GM23338 (cell line): ENCODE data around the gene GUCY2F. TPM values are rescaled to one million over a fixed set of nuclear protein-coding genes. Genes with fewer than 3 reads are reported as not detected.

Source experiments
- ATAC-seq: fragments of 200-7000 bp; cut with Tn5 transposase; 3 replicates; pipeline ENCODE4 v1.9.1; 2020
- DNase-seq: peaks from one replicate; pipeline ENCODE4 v3.0.0-alpha.2; 2015; ENCODE audit warnings: low spot score
- H2AFZ ChIP-seq: fragments of 200-600 bp; sonication (generic); 2 replicates; pipeline ENCODE4 v1.8.0; 2016; ENCODE audit warnings: antibody characterized with exemption, mild to moderate bottlenecking, moderate library complexity
- H3F3A ChIP-seq: fragments of 200-600 bp; sonication (generic); replicated peaks from 2 replicates; pipeline ENCODE4 v1.8.0; 2017; ENCODE audit warnings: antibody characterized with exemption, mixed run types, low read depth
- H3K27ac ChIP-seq: fragments of 200-600 bp; sonication (generic); 2 replicates; pipeline ENCODE4 v1.6.1; 2016; ENCODE audit warnings: low read depth
- H3K27me3 ChIP-seq: fragments of 200-600 bp; sonication (generic); 2 replicates; pipeline ENCODE4 v1.8.0; 2016; ENCODE audit warnings: mild to moderate bottlenecking, mixed run types, moderate library complexity; ENCODE audit not compliant: insufficient read depth
- H3K36me3 ChIP-seq: fragments of 200-600 bp; sonication (generic); 2 replicates; pipeline ENCODE4 v1.8.0; 2016; ENCODE audit warnings: mild to moderate bottlenecking; ENCODE audit not compliant: insufficient read depth
- H3K4me1 ChIP-seq: fragments of 200-600 bp; sonication (generic); 2 replicates; pipeline ENCODE4 v1.8.0; 2016; ENCODE audit warnings: mild to moderate bottlenecking, moderate library complexity; ENCODE audit not compliant: insufficient read depth
- H3K4me2 ChIP-seq: fragments of 200-600 bp; sonication (generic); 2 replicates; pipeline ENCODE4 v1.7.1; 2017; ENCODE audit warnings: mixed run types
- H3K4me3 ChIP-seq: fragments of 200-600 bp; sonication (generic); 2 replicates; pipeline ENCODE4 v1.6.1; 2016; ENCODE audit warnings: mixed run types
- H3K79me2 ChIP-seq: fragments of 200-600 bp; sonication (generic); replicated peaks from 2 replicates; pipeline ENCODE4 v1.8.0; 2017; ENCODE audit warnings: mild to moderate bottlenecking; ENCODE audit not compliant: insufficient read depth
- H3K9me2 ChIP-seq: fragments of 200-600 bp; sonication (generic); 2 replicates; pipeline ENCODE4 v1.8.0; 2017; ENCODE audit not compliant: insufficient read depth
- H4K20me1 ChIP-seq: fragments of 200-600 bp; sonication (generic); replicated peaks from 2 replicates; pipeline ENCODE4 v1.8.0; 2017; ENCODE audit warnings: mild to moderate bottlenecking; ENCODE audit not compliant: insufficient read depth
- H3K27ac Mint-ChIP-seq: 2 replicates; pipeline ENCODE4 v1.8.0; 2020; ENCODE audit warnings: inconsistent platforms, mild to moderate bottlenecking, moderate library complexity, mixed read lengths
- H3K27me3 Mint-ChIP-seq: 3 replicates; pipeline ENCODE4 v1.8.0; 2022; ENCODE audit warnings: low read depth, mild to moderate bottlenecking, moderate library complexity, mixed read lengths, inconsistent platforms; ENCODE audit not compliant: insufficient read depth, poor library complexity
- H3K36me3 Mint-ChIP-seq: 3 replicates; pipeline ENCODE4 v1.8.0; 2021; ENCODE audit warnings: low read depth, mild to moderate bottlenecking, inconsistent platforms, moderate library complexity, mixed read lengths
- H3K4me1 Mint-ChIP-seq: 3 replicates; pipeline ENCODE4 v1.8.0; 2020; ENCODE audit warnings: mild to moderate bottlenecking, inconsistent platforms, mixed read lengths
- H3K4me3 Mint-ChIP-seq: 3 replicates; pipeline ENCODE4 v1.8.0; 2021; ENCODE audit warnings: moderate library complexity, mild to moderate bottlenecking, inconsistent platforms, mixed read lengths
- H3K9me3 Mint-ChIP-seq: 3 replicates; pipeline ENCODE4 v1.8.0; 2020; ENCODE audit warnings: moderate library complexity, mild to moderate bottlenecking, inconsistent platforms, mixed read lengths
- CREB1 ChIP-seq: fragments of 250-450 bp; sonication (Bioruptor Pico); IDR thresholded peaks from 2 replicates; pipeline ENCODE4 v1.5.0; 2020; ENCODE audit warnings: low read depth, mild to moderate bottlenecking, moderate library complexity
- ETS1 ChIP-seq: IDR thresholded peaks from 2 replicates; pipeline ENCODE4 v1.6.1; 2016; ENCODE audit warnings: antibody characterized with exemption
- EZH2 ChIP-seq: fragments of 200-600 bp; sonication (generic); IDR thresholded peaks from one replicate; pipeline ENCODE4 v1.8.0; 2017; ENCODE audit warnings: antibody characterized with exemption, mild to moderate bottlenecking, low read depth; ENCODE audit not compliant: unreplicated experiment
- EZH2phosphoT487 ChIP-seq: fragments of 200-600 bp; sonication (generic); IDR thresholded peaks from one replicate; pipeline ENCODE4 v1.8.1; 2018; ENCODE audit warnings: antibody characterized with exemption; ENCODE audit not compliant: unreplicated experiment
- JUNB ChIP-seq: IDR thresholded peaks from one replicate; pipeline ENCODE4 v1.6.1; 2016; ENCODE audit warnings: antibody characterized with exemption; ENCODE audit not compliant: unreplicated experiment
- NANOG ChIP-seq: IDR thresholded peaks from 2 replicates; pipeline ENCODE4 v1.6.1; 2016; ENCODE audit warnings: antibody characterized with exemption, borderline replicate concordance
- POLR2AphosphoS5 ChIP-seq: IDR thresholded peaks from 2 replicates; pipeline ENCODE4 v1.6.1; 2016; ENCODE audit warnings: antibody characterized with exemption, low read depth
- STAT1 ChIP-seq: IDR thresholded peaks from one replicate; pipeline ENCODE4 v1.6.1; 2016; ENCODE audit warnings: antibody characterized with exemption; ENCODE audit not compliant: unreplicated experiment
- ZNF114 ChIP-seq: fragments of 250-450 bp; sonication (Bioruptor Pico); IDR thresholded peaks from 2 replicates; pipeline ENCODE4 v1.5.0; 2020; ENCODE audit warnings: mild to moderate bottlenecking, moderate library complexity
- ZNF331 ChIP-seq: fragments of 250-450 bp; sonication (Bioruptor Pico); IDR thresholded peaks from 2 replicates; pipeline ENCODE4 v1.5.0; 2020; ENCODE audit warnings: low read depth, mild to moderate bottlenecking, moderate library complexity
- polyA plus RNA-seq: library from polyadenylated mRNA; unstranded; fragments of >200 nt; fragmentation: Nextera tagmentation; extraction: Ambion mirVana; gene quantifications from 2 replicates; pipeline ENCODE4 v1.2.1, GENCODE V29; 2016
- total RNA-seq: library from RNA; depleted of rRNA; stranded (reverse); fragments of >200 nt; shearing (Covaris generic); gene quantifications from 2 replicates; pipeline ENCODE4 v1.2.3, GENCODE V29; 2014
- TF ChIP-seq, protein P1 (sequence below), 2 experiments: fragments of 200-600 bp in 1 of 2; sonication (generic) in 1 of 2; conservative IDR thresholded peaks; 2 replicates each; pipeline versions ENCODE4 v1.5.1 to v1.6.1; 2016 to 2017; ENCODE audit warnings: antibody characterized with exemption in 2 of 2, low read depth in 2 of 2, mild to moderate bottlenecking in 2 of 2, moderate library complexity in 1 of 2
- TF ChIP-seq, protein P2 (sequence below): IDR thresholded peaks from one replicate; pipeline ENCODE4 v1.6.1; 2018; ENCODE audit warnings: antibody characterized with exemption; ENCODE audit not compliant: unreplicated experiment
- TF ChIP-seq, protein P3 (sequence below): fragments of 250-450 bp; sonication (Bioruptor Pico); IDR thresholded peaks from 2 replicates; pipeline ENCODE4 v1.5.0; 2020; ENCODE audit warnings: mild to moderate bottlenecking, moderate library complexity

GUCY2F gene
- total and polyA plus RNA-seq, 2 experiments from 2014 or later, result 0.06 to 0.10 TPM

DNA sequence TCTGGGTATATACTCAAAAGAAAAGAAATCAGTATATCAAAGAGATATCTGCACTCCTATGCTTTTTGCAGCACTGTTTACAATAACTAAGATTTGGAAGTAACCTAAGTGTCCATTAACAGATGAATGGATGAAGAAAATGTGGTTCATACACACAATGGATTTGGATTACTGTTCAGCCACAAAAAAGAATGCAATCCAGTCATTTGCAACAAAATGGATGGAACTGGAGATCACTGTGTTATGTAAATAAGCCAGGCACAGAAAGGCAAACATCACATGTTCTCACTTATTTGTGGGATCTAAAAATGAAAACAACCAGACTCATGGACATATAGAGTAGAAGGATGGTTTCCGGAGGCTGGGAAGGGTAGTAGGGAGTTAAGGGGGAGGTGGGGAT lies 37.1 kb upstream of the GUCY2F start:
- H2AFZ ChIP-seq, result no peak overlapping the region
- H3K27me3 ChIP-seq, result no peaks in the 10 kb centered on the region
- H4K20me1 ChIP-seq, result no peaks in the 10 kb centered on the region
- no peaks in the 10 kb centered on the region for H3F3A ChIP-seq
- no peak overlapping the region for H3K4me2 ChIP-seq
- H3K4me3 Mint-ChIP-seq, result no peak overlapping the region
- no peaks in the 10 kb centered on the region for H3K79me2 ChIP-seq
- H3K27ac ChIP-seq, result no peak overlapping the region
- peaks cover 5% of the 10 kb centered on the region; the same call in 1 of the 3 replicates for H3K4me1 Mint-ChIP-seq
- TF ChIP-seq NANOG, result no peak
- no peak for TF ChIP-seq ZNF331 (CRISPR knock-in tag)
- TF ChIP-seq, protein P1, sequence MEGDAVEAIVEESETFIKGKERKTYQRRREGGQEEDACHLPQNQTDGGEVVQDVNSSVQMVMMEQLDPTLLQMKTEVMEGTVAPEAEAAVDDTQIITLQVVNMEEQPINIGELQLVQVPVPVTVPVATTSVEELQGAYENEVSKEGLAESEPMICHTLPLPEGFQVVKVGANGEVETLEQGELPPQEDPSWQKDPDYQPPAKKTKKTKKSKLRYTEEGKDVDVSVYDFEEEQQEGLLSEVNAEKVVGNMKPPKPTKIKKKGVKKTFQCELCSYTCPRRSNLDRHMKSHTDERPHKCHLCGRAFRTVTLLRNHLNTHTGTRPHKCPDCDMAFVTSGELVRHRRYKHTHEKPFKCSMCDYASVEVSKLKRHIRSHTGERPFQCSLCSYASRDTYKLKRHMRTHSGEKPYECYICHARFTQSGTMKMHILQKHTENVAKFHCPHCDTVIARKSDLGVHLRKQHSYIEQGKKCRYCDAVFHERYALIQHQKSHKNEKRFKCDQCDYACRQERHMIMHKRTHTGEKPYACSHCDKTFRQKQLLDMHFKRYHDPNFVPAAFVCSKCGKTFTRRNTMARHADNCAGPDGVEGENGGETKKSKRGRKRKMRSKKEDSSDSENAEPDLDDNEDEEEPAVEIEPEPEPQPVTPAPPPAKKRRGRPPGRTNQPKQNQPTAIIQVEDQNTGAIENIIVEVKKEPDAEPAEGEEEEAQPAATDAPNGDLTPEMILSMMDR (conservative IDR thresholded peaks at IDR 0.05; ENCODE audit: low read depth in 2 of 2), result no peak
- no peak for TF ChIP-seq CREB1 (CRISPR knock-in tag)
- TF ChIP-seq ZNF114, result no peak
- no peak for TF ChIP-seq POLR2AphosphoS5
- no peak for TF ChIP-seq EZH2phosphoT487
- no peak for TF ChIP-seq EZH2
- TF ChIP-seq, protein P2, sequence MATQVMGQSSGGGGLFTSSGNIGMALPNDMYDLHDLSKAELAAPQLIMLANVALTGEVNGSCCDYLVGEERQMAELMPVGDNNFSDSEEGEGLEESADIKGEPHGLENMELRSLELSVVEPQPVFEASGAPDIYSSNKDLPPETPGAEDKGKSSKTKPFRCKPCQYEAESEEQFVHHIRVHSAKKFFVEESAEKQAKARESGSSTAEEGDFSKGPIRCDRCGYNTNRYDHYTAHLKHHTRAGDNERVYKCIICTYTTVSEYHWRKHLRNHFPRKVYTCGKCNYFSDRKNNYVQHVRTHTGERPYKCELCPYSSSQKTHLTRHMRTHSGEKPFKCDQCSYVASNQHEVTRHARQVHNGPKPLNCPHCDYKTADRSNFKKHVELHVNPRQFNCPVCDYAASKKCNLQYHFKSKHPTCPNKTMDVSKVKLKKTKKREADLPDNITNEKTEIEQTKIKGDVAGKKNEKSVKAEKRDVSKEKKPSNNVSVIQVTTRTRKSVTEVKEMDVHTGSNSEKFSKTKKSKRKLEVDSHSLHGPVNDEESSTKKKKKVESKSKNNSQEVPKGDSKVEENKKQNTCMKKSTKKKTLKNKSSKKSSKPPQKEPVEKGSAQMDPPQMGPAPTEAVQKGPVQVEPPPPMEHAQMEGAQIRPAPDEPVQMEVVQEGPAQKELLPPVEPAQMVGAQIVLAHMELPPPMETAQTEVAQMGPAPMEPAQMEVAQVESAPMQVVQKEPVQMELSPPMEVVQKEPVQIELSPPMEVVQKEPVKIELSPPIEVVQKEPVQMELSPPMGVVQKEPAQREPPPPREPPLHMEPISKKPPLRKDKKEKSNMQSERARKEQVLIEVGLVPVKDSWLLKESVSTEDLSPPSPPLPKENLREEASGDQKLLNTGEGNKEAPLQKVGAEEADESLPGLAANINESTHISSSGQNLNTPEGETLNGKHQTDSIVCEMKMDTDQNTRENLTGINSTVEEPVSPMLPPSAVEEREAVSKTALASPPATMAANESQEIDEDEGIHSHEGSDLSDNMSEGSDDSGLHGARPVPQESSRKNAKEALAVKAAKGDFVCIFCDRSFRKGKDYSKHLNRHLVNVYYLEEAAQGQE, result no peak
- no peak for TF ChIP-seq JUNB
- TF ChIP-seq ETS1, result no peak
- TF ChIP-seq, protein P3, sequence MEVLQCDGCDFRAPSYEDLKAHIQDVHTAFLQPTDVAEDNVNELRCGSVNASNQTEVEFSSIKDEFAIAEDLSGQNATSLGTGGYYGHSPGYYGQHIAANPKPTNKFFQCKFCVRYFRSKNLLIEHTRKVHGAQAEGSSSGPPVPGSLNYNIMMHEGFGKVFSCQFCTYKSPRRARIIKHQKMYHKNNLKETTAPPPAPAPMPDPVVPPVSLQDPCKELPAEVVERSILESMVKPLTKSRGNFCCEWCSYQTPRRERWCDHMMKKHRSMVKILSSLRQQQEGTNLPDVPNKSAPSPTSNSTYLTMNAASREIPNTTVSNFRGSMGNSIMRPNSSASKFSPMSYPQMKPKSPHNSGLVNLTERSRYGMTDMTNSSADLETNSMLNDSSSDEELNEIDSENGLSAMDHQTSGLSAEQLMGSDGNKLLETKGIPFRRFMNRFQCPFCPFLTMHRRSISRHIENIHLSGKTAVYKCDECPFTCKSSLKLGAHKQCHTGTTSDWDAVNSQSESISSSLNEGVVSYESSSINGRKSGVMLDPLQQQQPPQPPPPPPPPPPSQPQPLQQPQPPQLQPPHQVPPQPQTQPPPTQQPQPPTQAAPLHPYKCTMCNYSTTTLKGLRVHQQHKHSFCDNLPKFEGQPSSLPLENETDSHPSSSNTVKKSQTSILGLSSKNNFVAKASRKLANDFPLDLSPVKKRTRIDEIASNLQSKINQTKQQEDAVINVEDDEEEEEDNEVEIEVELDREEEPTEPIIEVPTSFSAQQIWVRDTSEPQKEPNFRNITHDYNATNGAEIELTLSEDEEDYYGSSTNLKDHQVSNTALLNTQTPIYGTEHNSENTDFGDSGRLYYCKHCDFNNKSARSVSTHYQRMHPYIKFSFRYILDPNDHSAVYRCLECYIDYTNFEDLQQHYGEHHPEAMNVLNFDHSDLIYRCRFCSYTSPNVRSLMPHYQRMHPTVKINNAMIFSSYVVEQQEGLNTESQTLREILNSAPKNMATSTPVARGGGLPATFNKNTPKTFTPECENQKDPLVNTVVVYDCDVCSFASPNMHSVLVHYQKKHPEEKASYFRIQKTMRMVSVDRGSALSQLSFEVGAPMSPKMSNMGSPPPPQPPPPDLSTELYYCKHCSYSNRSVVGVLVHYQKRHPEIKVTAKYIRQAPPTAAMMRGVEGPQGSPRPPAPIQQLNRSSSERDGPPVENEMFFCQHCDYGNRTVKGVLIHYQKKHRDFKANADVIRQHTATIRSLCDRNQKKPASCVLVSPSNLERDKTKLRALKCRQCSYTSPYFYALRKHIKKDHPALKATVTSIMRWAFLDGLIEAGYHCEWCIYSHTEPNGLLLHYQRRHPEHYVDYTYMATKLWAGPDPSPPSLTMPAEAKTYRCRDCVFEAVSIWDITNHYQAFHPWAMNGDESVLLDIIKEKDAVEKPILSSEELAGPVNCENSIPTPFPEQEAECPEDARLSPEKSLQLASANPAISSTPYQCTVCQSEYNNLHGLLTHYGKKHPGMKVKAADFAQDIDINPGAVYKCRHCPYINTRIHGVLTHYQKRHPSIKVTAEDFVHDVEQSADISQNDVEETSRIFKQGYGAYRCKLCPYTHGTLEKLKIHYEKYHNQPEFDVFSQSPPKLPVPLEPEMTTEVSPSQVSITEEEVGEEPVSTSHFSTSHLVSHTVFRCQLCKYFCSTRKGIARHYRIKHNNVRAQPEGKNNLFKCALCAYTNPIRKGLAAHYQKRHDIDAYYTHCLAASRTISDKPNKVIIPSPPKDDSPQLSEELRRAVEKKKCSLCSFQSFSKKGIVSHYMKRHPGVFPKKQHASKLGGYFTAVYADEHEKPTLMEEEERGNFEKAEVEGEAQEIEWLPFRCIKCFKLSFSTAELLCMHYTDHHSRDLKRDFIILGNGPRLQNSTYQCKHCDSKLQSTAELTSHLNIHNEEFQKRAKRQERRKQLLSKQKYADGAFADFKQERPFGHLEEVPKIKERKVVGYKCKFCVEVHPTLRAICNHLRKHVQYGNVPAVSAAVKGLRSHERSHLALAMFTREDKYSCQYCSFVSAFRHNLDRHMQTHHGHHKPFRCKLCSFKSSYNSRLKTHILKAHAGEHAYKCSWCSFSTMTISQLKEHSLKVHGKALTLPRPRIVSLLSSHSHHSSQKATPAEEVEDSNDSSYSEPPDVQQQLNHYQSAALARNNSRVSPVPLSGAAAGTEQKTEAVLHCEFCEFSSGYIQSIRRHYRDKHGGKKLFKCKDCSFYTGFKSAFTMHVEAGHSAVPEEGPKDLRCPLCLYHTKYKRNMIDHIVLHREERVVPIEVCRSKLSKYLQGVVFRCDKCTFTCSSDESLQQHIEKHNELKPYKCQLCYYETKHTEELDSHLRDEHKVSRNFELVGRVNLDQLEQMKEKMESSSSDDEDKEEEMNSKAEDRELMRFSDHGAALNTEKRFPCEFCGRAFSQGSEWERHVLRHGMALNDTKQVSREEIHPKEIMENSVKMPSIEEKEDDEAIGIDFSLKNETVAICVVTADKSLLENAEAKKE, result no peak
- no peak for TF ChIP-seq STAT1
- no peaks in the 10 kb centered on the region for H3K9me2 ChIP-seq
- no peaks in the 10 kb centered on the region for H3K9me3 Mint-ChIP-seq
- H3K27ac Mint-ChIP-seq, result no peak overlapping the region
- H3K4me1 ChIP-seq, result no peaks in the 10 kb centered on the region
- no peaks in the 10 kb centered on the region for H3K36me3 ChIP-seq
- DNase-seq (no peak), ATAC-seq (no peak)
- H3K36me3 Mint-ChIP-seq, result no peaks in the 10 kb centered on the region
- no peak overlapping the region for H3K4me3 ChIP-seq
- H3K27me3 Mint-ChIP-seq, result peaks cover 2% of the 10 kb centered on the region
